Hematopoietic multipotent progenitor cell treated with erythropoietin and hydrocortisone succinate and interleukin-3 and kit ligand, for 8 days (in vitro differentiated cells): ENCODE data around the gene ALG3.

ENCODE experiments used
- DNase-seq: peaks from one replicate; pipeline ENCODE4 v3.0.0-alpha.2; 2015

Gene ALG3

GRCh38 chr3:184259878-184260723 is 11.3 kb upstream of the ALG3 start:
- DNase-seq, result no peak

DNA sequence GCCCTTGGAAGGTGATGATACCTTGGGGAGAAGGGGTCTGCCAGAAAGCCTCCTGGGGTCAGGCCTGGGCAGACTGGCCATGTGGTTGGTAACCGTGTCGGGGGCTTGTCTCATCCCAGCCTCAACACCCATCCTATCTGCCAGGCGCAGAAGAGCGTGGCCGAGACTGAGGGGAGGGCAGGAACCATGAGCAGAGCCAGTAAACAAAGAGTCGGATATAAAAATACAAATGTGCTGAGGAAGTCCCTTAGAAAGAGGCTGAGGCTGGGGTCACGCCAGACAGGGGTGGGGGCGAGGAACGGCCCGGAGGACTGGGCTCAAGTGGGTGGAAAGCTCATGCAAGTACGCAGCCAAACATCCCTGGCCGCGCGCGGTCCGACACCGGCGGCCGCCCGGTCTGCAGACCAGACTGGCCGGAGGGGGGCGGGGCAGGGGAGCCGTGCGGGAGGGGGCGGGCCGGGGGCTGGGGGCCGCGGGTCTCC is 10.7 kb upstream of the ALG3 start:
- no peak for DNase-seq

- no peak for DNase-seq
Observed at GRCh38 chr3:184258926-184259325, 10.2 kb upstream of the ALG3 start.

GRCh38 chr3:184257083-184257915 is 8.5 kb upstream of the ALG3 start:
- no peak for DNase-seq

GRCh38 chr3:184255291-184256039 is 6.7 kb upstream of the ALG3 start:
- DNase-seq, result no peak

- DNase-seq, result peak; percentile 97
Observed at GRCh38 chr3:184250167-184250828, 1.5 kb upstream of the ALG3 start.

- DNase-seq, result peak; percentile 99
Observed at GRCh38 chr3:184249412-184250166, 827 bp upstream of the ALG3 start, which contains the start of gene EEF1AKMT4. Gene EEF1AKMT4 (plus strand): TSS chr3:184249672. CDS start chr3:184249695, 23 bp downstream.

- DNase-seq, result no peak
Observed at GRCh38 chr3:184242297-184242685, 6.5 kb downstream of the ALG3 start.

- DNase-seq, result peak; percentile 53
Observed at GRCh38 chr3:184241447-184242296, 7.1 kb downstream of the ALG3 start.

- DNase-seq, result no peak
Observed at GRCh38 chr3:184241141-184241446, 7.7 kb downstream of the ALG3 start.

DNA sequence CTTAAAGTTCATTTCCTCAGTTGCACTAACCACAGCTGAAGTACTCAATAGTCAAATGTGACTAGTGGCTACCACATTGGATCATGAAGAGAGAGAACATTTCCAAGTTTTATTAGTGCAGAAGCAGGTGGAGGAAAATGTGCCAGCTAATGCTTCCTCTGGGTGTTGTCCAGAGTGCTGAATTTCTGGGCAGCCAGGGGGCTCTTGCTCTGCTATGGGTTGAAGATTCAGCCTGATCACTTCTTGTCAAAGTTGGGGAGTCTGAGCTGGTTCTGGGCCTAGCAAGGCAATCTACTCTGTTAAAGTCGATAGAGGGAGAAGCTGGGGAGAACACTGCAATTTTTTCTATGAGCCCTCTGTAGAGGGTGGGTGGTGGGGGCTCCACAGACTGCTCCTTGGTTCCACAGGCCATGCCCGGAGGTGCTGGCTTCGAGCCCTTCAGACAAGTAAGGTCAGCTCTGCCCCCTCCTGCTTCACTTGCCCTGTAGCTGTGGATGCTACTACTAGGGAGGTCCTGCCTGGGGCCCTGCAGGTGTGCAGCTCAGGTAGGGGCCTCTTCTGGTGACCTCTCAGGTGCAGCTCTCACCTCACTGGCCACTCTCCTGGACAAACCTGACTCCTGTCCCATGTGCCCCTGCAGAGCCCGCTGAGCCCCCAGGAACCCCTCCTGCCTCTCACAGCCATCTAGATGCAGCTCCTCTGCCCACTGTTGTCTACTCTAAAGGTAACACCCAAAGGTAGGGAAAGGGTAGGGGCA is 8.2 kb downstream of the ALG3 start:
- DNase-seq, result peak; percentile 47

DNA sequence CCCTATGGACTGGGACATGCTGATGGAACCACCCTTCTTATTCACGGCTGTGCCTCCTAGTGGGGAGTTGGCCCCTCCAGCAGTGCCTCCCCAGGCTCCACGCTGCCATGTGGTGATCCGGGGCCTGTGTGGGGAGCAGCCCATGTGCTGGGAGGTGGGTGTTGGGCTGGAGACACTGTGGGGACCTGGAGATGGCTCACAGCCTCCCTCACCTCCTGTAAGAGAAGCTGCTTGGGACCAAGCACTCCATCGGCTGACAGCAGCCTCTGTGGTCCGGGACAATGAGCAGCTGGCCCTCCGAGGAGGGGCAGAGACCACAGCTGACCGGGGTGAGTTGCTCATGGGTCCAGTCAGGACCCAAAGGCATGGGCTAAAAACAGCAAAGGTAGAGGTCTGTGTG is 9.1 kb downstream of the ALG3 start:
- DNase-seq, result no peak

DNA sequence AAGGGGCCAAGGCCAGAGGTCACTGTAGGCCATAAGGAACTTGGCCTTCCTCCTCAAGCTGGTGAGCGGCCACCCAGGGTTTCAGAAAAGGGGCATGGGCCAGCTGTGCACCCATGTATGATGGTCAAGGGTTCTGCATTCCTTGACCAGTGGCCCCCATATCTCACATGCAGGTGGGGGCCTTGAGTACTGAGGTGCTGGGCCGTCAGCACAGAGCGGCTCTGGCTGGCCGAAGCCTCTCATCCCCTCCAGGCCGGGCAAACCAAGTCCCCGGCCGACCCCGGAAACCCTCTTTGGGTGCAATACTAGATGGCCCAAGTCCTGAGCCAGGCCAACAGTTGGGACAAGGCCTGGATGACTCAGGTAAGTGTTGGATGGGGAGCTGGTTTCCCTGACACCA is 9.5 kb downstream of the ALG3 start:
- no peak for DNase-seq

- DNase-seq, result no peak
Observed at GRCh38 chr3:184238246-184238818, 10.4 kb downstream of the ALG3 start.

- DNase-seq, result no peak
Observed at GRCh38 chr3:184237807-184238206, 11.0 kb downstream of the ALG3 start.

- no peak for DNase-seq
Observed at GRCh38 chr3:184237211-184237610, 11.6 kb downstream of the ALG3 start.

- no peak for DNase-seq
Observed at GRCh38 chr3:184236636-184237035, 12.1 kb downstream of the ALG3 start.

GRCh38 chr3:184236033-184236410 is 12.7 kb downstream of the ALG3 start:
- no peak for DNase-seq

DNA sequence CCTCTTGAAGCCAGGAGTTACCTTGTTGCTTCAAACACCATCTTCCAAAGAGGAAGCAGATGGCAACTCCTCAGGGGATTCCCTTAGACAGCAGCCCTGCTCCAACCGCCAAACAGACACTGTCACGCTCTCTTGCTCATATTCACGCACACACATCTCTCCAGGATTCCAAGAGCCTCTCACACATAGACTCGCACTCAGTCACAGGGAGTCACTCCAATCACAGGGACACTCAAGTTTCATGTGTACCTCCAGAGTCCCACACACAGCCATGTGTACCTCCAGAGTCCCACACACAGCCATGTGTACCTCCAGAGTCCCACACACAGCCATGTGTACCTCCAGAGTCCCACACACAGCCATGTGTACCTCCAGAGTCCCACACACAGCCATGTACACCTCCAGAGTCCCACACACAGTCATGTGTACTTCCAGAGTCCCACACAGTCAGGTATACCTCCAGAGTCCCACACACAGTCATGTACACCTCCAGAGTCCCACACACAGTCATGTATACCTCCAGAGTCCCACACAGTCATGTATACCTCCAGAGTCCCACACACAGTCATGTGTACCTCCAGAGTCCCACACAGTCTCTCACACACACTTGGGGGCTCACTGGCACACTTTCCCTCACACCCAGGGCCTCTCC is 13.3 kb downstream of the ALG3 start:
- no peak for DNase-seq
